Memory B cell (primary cell): Measurements from ENCODE around the gene AMER3.

Source experiments
- ATAC-seq: fragments of 150-1000 bp; cut with Tn5 transposase; 2 replicates; pipeline ENCODE4 v1.10.0; 2021; ENCODE audit warnings: low read depth, mild to moderate bottlenecking, moderate library complexity
- DNase-seq, 2 donors: peaks; one replicate each; pipeline ENCODE4 v3.0.0; 2022; ENCODE audit warnings: low spot score in 2 of 2
- H3K27ac Mint-ChIP-seq: one replicate; pipeline ENCODE4 v1.8.0; 2022; ENCODE audit warnings: mild to moderate bottlenecking, moderate library complexity, mixed read lengths
- H3K27me3 Mint-ChIP-seq: one replicate; pipeline ENCODE4 v1.8.0; 2022; ENCODE audit warnings: mixed read lengths
- H3K36me3 Mint-ChIP-seq: one replicate; pipeline ENCODE4 v1.8.0; 2022; ENCODE audit warnings: mild to moderate bottlenecking, mixed read lengths
- H3K4me1 Mint-ChIP-seq: one replicate; pipeline ENCODE4 v1.8.0; 2022; ENCODE audit warnings: mixed read lengths
- H3K4me3 Mint-ChIP-seq: one replicate; pipeline ENCODE4 v1.8.0; 2022; ENCODE audit warnings: mild to moderate bottlenecking, moderate library complexity, mixed read lengths
- H3K9me3 Mint-ChIP-seq: one replicate; pipeline ENCODE4 v1.8.0; 2022; ENCODE audit warnings: mixed read lengths

Gene AMER3

GRCh38 chr2:130807659-130808385, 52.5 kb downstream of the AMER3 start:
- no peak overlapping the region for H3K27ac Mint-ChIP-seq
- peaks cover 1% of the 10 kb centered on the region for H3K27me3 Mint-ChIP-seq
- H3K9me3 Mint-ChIP-seq = peaks cover 1% of the 10 kb centered on the region
- DNase-seq (no peak), ATAC-seq (no peak)
- H3K36me3 Mint-ChIP-seq = no peaks in the 10 kb centered on the region
- H3K4me3 Mint-ChIP-seq = no peak overlapping the region
- peaks cover 13% of the 10 kb centered on the region for H3K4me1 Mint-ChIP-seq

GRCh38 chr2:130808482-130809268, 53.3 kb downstream of the AMER3 start:
- no peak for DNase-seq
- H3K4me3 Mint-ChIP-seq = no peak overlapping the region
- H3K27ac Mint-ChIP-seq = no peak overlapping the region
- H3K4me1 Mint-ChIP-seq = peaks cover 13% of the 10 kb centered on the region
- no peak for ATAC-seq
- no peaks in the 10 kb centered on the region for H3K36me3 Mint-ChIP-seq
- H3K9me3 Mint-ChIP-seq = peaks cover 1% of the 10 kb centered on the region
- H3K27me3 Mint-ChIP-seq = peaks cover 1% of the 10 kb centered on the region

- H3K9me3 Mint-ChIP-seq = peaks cover 1% of the 10 kb centered on the region
- no peak overlapping the region for H3K27ac Mint-ChIP-seq
Measured at GRCh38 chr2:130810490-130810889, 55.1 kb downstream of the AMER3 start.

GRCh38 chr2:130813722-130814121, 58.4 kb downstream of the AMER3 start:
- H3K4me1 Mint-ChIP-seq = peaks cover 11% of the 10 kb centered on the region
- no peak overlapping the region for H3K27ac Mint-ChIP-seq
- no peak overlapping the region for H3K4me3 Mint-ChIP-seq
- peaks cover 4% of the 10 kb centered on the region for H3K9me3 Mint-ChIP-seq
- DNase-seq (no peak), ATAC-seq (no peak)
- H3K36me3 Mint-ChIP-seq = peaks cover 3% of the 10 kb centered on the region
- peaks cover 4% of the 10 kb centered on the region for H3K27me3 Mint-ChIP-seq

More at GRCh38 chr2:130810490-130810889, 55.1 kb downstream of the AMER3 start:
- H3K27me3 Mint-ChIP-seq = peaks cover 1% of the 10 kb centered on the region
- H3K4me1 Mint-ChIP-seq = peaks cover 13% of the 10 kb centered on the region
- ATAC-seq (no peak), DNase-seq (no peak)
- no peaks in the 10 kb centered on the region for H3K36me3 Mint-ChIP-seq
- H3K4me3 Mint-ChIP-seq = no peak overlapping the region

- ATAC-seq = no peak
- peaks cover 6% of the 10 kb centered on the region for H3K27me3 Mint-ChIP-seq
- peaks cover 3% of the 10 kb centered on the region for H3K9me3 Mint-ChIP-seq
- DNase-seq = no peak
- peaks cover 4% of the 10 kb centered on the region for H3K36me3 Mint-ChIP-seq
- no peak overlapping the region for H3K27ac Mint-ChIP-seq
- H3K4me1 Mint-ChIP-seq = peaks cover 11% of the 10 kb centered on the region
- no peak overlapping the region for H3K4me3 Mint-ChIP-seq
Measured at GRCh38 chr2:130814931-130815680, 59.8 kb downstream of the AMER3 start.
